ENCODE results near the gene RABAC1. TPM values are rescaled to one million over a fixed set of nuclear protein-coding genes. Genes with fewer than 3 reads are reported as not detected.
A peak's percentile ranks its signal among the peaks of the same experiment; 100 is the strongest.

RABAC1 gene
- total and polyA plus RNA-seq, 2 of the 13 experiments (the other 11 are each of a cell fraction or from before 2014, with no cell fraction given), result 37.4 to 74.0 TPM

- Histone ChIP-seq H3K4me3 (replicated peaks in 1 of 3; ENCODE audit: insufficient read depth in 1 of 3, low read depth in 2 of 3, low read length in 3 of 3) (no peak overlapping the region), H3K9me3 (ENCODE audit: low read length) (no peaks in the 10 kb centered on the region), H3K27ac (ENCODE audit: extremely low read length, insufficient read depth, low read length) (no peak overlapping the region), H3K79me2 (ENCODE audit: insufficient read depth, low read length) (no peaks in the 10 kb centered on the region), H3K4me1 (ENCODE audit: insufficient read depth, low read length) (peaks cover 11% of the 10 kb centered on the region), H3K27me3 (ENCODE audit: control insufficient read depth in 1 of 2, insufficient read depth in 2 of 2, low read length in 2 of 2) (peaks cover 13 to 92% of the 10 kb centered on the region in 2 experiments), H3K4me2 (ENCODE audit: low read depth, low read length) (no peak overlapping the region), H4K20me1 (ENCODE audit: insufficient read depth, low read length) (peaks cover 6% of the 10 kb centered on the region; the same call in 1 of the 2 replicates), H3K36me3 (replicated peaks in 1 of 2; ENCODE audit: control insufficient read depth in 1 of 2, insufficient read depth in 2 of 2, low read length in 2 of 2) (no peaks in the 10 kb centered on the region), H2AFZ (ENCODE audit: low read length) (no peak overlapping the region), H3K9ac (ENCODE audit: insufficient read depth, low read depth, low read length) (no peak overlapping the region)
- TF ChIP-seq ZNF230 (CRISPR knock-in tag; IDR thresholded peaks at IDR 0.05) (no peak), MIER2 (CRISPR knock-in tag; IDR thresholded peaks at IDR 0.05) (no peak), ATF5 (CRISPR knock-in tag; IDR thresholded peaks at IDR 0.05; ENCODE audit: low read depth) (no peak), EZH2 (conservative IDR thresholded peaks at IDR 0.05; ENCODE audit: low read depth, low read length) (0 out of 2 replicates have a peak, but pooled peaks have one; percentile 63)
- CTCF ChIA-PET (ENCODE audit: low intra/inter-chr PET ratio, low total read pairs), result no interaction called here
- no peak for DNase-seq (ENCODE audit: low spot score)
- FAIRE-seq, result no peak
- no TSS peak for BruUV-seq (replicated peaks)
- 16% methylated on average over 28 of the region's 29 CpGs for WGBS (ENCODE audit: low lambda C conversion rate)
- POLR2A ChIA-PET, result no interaction called here
- intact Hi-C loops (cut with micrococcal nuclease; ENCODE audit: unreplicated experiment) (no loop called here), in situ Hi-C loops (cut with HindIII; ENCODE audit: extremely low pct_ligation_motif_present, low pct_unique_long_range_greater_than_20kb) (loop anchor here (10.0 kb wide), 1 partner anchor 48 kb away; the partner anchor contains the start of gene ARHGEF1)
- ATAC-seq, result no peak
Observed at GRCh38 chr19:41932720-41933332, 26.3 kb downstream of the RABAC1 start.

DNA sequence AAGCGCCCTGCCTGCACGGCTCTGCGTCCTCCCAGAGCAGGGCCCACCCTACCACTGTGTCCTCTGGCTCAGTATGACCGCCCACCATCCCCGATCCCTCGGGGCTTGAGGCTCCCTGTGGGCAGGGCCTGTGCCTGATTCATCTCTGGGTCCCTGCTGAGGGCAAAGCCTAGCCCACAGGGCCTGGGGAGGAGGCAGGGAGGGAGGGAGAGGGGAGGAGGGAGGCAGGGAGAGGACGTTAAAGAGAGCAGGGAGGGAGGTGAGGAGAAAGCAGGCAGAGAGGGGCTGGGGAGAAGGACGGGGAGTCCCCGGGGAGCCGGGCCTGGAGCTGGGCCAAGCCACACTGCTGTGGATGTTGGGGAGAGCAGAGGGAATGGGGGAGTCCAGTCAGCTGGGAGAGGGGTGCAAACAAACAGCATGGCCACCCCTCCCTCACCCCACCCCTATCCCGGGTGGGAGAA is 26.8 kb downstream of the RABAC1 start:
- intact Hi-C loops (cut with micrococcal nuclease; ENCODE audit: unreplicated experiment) (no loop called here), in situ Hi-C loops (cut with HindIII; ENCODE audit: extremely low pct_ligation_motif_present, low pct_unique_long_range_greater_than_20kb) (loop anchor here (10.0 kb wide), 1 partner anchor 47 kb away; the partner anchor contains the start of gene ARHGEF1)
- Histone ChIP-seq H3K4me2 (ENCODE audit: low read depth, low read length) (no peak overlapping the region), H3K9me3 (ENCODE audit: low read length) (no peaks in the 10 kb centered on the region), H3K4me3 (replicated peaks in 1 of 3; ENCODE audit: insufficient read depth in 1 of 3, low read depth in 2 of 3, low read length in 3 of 3) (no peak overlapping the region), H3K27ac (ENCODE audit: extremely low read length, insufficient read depth, low read length) (no peak overlapping the region), H3K9ac (ENCODE audit: insufficient read depth, low read depth, low read length) (no peak overlapping the region), H3K79me2 (ENCODE audit: insufficient read depth, low read length) (no peaks in the 10 kb centered on the region), H4K20me1 (ENCODE audit: insufficient read depth, low read length) (peaks cover 6% of the 10 kb centered on the region; the same call in 1 of the 2 replicates), H3K27me3 (ENCODE audit: control insufficient read depth in 1 of 2, insufficient read depth in 2 of 2, low read length in 2 of 2) (peaks cover 10 to 90% of the 10 kb centered on the region in 2 experiments), H3K36me3 (replicated peaks in 1 of 2; ENCODE audit: control insufficient read depth in 1 of 2, insufficient read depth in 2 of 2, low read length in 2 of 2) (no peaks in the 10 kb centered on the region), H3K4me1 (ENCODE audit: insufficient read depth, low read length) (peaks cover 11% of the 10 kb centered on the region), H2AFZ (ENCODE audit: low read length) (no peak overlapping the region)
- 21% methylated on average over 10 of the region's 11 CpGs for WGBS (ENCODE audit: low lambda C conversion rate)
- no TSS peak for BruUV-seq (replicated peaks)
- ATAC-seq (no peak), DNase-seq (ENCODE audit: low spot score) (no peak), FAIRE-seq (no peak)
- ChIA-PET POLR2A (no interaction called here), CTCF (ENCODE audit: low intra/inter-chr PET ratio, low total read pairs) (no interaction called here)
- TF ChIP-seq HNRNPL (IDR thresholded peaks at IDR 0.05; ENCODE audit: low read depth, low read length), result no peak
- TF ChIP-seq DNMT3B (CRISPR knock-in tag; conservative IDR thresholded peaks at IDR 0.05), result no peak
- TF ChIP-seq ZNF703 (CRISPR knock-in tag; IDR thresholded peaks at IDR 0.05; ENCODE audit: borderline replicate concordance), result no peak
- TF ChIP-seq, protein P1, sequence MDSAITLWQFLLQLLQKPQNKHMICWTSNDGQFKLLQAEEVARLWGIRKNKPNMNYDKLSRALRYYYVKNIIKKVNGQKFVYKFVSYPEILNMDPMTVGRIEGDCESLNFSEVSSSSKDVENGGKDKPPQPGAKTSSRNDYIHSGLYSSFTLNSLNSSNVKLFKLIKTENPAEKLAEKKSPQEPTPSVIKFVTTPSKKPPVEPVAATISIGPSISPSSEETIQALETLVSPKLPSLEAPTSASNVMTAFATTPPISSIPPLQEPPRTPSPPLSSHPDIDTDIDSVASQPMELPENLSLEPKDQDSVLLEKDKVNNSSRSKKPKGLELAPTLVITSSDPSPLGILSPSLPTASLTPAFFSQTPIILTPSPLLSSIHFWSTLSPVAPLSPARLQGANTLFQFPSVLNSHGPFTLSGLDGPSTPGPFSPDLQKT (CRISPR knock-in tag; IDR thresholded peaks at IDR 0.05; ENCODE audit: borderline replicate concordance), result no peak
- no peak for TF ChIP-seq PCBP2 (optimal IDR thresholded peaks at IDR 0.05; ENCODE audit: low read depth, low read length, poor library complexity, severe bottlenecking)
- no peak for TF ChIP-seq ATF6 (CRISPR knock-in tag; conservative IDR thresholded peaks at IDR 0.05)
- no peak for TF ChIP-seq DR1 (CRISPR knock-in tag; IDR thresholded peaks at IDR 0.05)
- TF ChIP-seq RXRA (CRISPR knock-in tag; IDR thresholded peaks at IDR 0.05), result no peak
- no peak for TF ChIP-seq ZNF282 (IDR thresholded peaks at IDR 0.05; ENCODE audit: partially characterized antibody)
- no peak for TF ChIP-seq CAMTA2 (CRISPR knock-in tag; IDR thresholded peaks at IDR 0.05; ENCODE audit: borderline replicate concordance)
- TF ChIP-seq SCMH1 (CRISPR knock-in tag; IDR thresholded peaks at IDR 0.05; ENCODE audit: borderline replicate concordance), result no peak

Data from HepG2 (cell line).